Hypothalamus (tissue), 51 donors: ENCODE measurements around the gene PCDH9.
"Not testable (repeated sequence)": the region's sequence is repeated elsewhere in the genome, so short reads cannot be mapped to it uniquely, and the experiment has no call there.

Source experiments
- DNase-seq, 51 donors: peaks; one replicate each; lab custom pipeline; 2025; lab: John Stamatoyannopoulos, UW

The PCDH9 gene

DNA sequence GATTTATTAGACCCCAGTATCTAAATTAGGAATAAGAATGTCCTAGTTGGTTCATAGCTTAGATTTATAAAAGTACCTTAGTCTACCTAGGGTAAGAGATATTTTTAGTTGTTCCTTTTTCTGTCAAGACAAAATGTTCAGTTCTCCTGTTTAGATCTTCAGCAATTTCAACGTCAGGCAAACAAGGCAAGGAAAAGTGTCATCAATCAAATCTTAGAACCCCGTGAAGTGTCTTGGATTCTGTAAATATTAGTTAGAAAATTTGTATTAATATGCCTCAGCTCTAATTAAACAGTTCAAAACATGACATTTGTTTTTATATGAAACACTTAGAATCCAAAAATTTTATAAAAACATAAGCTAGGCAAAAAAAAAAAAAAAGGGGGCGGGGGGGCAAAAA is 296.6 kb downstream of the PCDH9 start:
- no peak for DNase-seq

DNA sequence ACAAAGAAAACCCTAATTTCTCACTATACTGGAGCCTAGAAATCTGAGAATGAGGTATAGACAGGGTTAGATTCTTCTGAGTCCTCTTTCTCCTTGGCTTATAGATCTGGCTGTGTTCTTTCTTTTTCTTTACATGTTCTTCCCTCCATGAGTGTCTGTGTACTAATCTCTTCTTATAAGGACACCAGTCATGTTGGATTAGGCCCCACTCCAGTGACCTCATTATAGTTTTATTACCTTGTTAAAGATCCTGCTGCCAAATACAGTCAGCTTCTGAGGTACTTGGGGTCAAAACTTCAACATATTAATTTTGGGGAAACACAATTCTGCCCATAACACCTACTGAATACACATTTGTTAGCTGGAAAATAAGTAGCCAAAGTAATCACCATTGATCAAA is 302.6 kb downstream of the PCDH9 start:
- no peak for DNase-seq

GRCh38 chr13:66926851-66927524 is 303.1 kb downstream of the PCDH9 start:
- DNase-seq = no peak

DNA sequence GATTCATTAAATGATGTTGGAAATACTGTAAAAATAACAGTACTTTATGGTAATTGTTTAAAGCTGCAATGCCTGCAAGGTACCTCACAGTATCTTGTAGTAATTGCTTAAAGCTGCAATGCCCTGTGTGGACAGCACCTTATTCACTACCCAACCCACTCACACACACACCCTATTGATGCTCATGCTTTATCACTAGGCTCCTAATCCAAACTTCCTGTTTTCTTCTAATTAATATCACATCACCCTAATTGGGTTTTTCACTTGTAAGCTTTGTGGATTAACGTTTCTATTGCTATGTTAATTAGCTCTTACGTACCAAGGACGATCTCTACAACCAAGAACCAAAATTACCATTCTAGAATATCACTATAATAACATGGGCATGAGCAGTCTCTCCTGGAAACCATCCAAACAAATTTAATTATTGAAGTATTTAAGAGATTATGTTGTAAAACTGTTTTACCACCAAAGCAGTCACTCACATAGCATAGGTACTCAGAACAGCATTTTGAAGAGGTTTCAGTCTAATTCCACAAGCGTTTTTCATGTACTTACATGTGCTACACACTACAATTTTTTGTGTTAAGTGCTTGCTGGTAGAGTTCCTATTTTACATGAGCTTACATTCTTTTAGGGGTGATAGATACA is 303.8 kb downstream of the PCDH9 start:
- no peak for DNase-seq

- DNase-seq = no peak
Measured at GRCh38 chr13:66922444-66922843, 307.7 kb downstream of the PCDH9 start.

DNA sequence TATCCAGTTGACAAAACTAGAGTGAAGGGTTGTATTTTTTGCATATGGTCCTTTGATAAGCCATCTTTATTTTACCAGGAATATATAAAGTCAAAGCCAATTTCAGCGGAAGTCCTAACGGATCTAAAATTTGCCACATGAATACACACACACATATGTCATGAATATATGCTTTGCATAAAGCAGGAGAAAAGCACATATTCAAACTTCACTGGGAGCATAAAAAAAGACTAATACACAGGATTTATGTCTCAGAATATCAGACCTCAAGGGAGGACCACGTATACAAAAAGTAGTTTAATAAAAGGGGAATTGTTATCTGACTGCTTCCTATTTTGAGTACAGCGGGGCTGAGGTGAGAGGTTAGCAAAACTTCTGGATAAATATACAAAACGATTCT is 308.7 kb downstream of the PCDH9 start:
- DNase-seq = no peak

GRCh38 chr13:66915596-66916185 is 314.4 kb downstream of the PCDH9 start:
- DNase-seq = peak in 1 of 51 donors; percentile 16

GRCh38 chr13:66914155-66914554 is 316.0 kb downstream of the PCDH9 start:
- no peak for DNase-seq

GRCh38 chr13:66911411-66911939 is 318.7 kb downstream of the PCDH9 start:
- DNase-seq = no peak

- no peak for DNase-seq
Measured at GRCh38 chr13:66899955-66900354, 330.2 kb downstream of the PCDH9 start.

- no peak for DNase-seq
Measured at GRCh38 chr13:66896933-66897332, 333.2 kb downstream of the PCDH9 start.

GRCh38 chr13:66895780-66896179 is 334.4 kb downstream of the PCDH9 start:
- DNase-seq = no peak

- DNase-seq = no peak
Measured at GRCh38 chr13:66895320-66895719, 334.8 kb downstream of the PCDH9 start.

- no peak for DNase-seq
Measured at GRCh38 chr13:66888698-66889097, 341.4 kb downstream of the PCDH9 start.

GRCh38 chr13:66887088-66887487 is 343.0 kb downstream of the PCDH9 start:
- DNase-seq = peak in 10 of 51 donors; percentile 0 to 60 (median 13)

- DNase-seq = peak in 37 of 51 donors; percentile 3 to 79 (median 25)
Measured at GRCh38 chr13:66886264-66886663, 343.9 kb downstream of the PCDH9 start.

DNA sequence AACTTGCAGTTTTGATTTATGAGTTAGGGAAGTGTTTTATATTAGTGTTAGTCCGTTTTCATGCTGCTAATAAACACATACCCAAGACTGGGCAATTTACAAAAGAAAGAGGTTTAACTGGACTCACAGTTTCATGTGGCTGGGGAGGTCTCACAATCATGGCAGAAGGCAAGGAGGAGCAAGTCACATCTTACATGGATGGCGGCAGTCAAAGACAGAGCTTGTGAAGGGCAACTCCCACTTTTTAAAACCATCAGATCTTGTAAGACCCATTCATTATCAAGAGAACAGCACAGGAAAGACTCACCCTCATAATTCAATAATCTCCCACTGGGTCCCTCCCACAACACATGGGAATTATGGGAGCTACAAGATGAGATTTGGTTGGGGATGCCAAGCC is 349.0 kb downstream of the PCDH9 start:
- DNase-seq = not testable (repeated sequence)

DNA sequence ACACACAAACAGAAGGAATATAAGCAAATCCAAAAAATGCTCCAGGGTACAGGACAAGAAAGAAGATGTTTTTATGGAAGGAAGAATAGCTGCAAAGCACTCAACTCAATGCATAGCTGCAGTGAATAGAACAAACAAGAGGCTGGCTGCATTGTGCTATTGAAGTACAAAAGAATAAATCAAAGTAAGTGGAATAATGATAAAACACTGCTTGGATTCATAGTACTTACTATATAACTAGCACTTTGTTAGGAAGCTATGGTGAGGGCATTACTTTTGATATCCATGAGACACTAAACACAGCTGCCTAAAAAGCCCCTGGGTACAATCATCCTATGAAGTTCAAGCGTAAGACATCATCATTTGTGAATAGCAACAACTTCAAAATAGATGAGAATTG is 350.1 kb downstream of the PCDH9 start:
- DNase-seq = no peak

- DNase-seq = no peak
Measured at GRCh38 chr13:66875264-66875663, 354.9 kb downstream of the PCDH9 start.

DNA sequence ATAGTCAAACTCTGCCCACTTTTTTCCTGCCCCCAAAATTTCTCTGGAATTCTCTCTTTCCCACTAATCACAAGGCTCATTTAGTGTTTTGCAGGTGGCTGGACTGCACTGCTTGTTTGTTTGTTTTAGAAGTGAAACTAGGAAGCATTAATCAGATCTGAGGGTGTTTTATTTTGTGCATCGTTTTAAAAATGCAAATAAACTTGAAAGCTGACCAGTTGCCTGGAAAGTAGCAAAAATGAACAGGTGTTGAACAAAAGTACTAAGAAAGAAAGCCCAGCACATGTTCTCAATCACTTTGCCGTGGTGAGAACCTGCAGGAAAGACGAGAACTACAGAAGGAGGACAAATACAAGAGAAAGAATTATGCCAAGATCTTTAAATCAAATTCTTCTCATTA is 365.5 kb downstream of the PCDH9 start:
- DNase-seq = no peak

DNA sequence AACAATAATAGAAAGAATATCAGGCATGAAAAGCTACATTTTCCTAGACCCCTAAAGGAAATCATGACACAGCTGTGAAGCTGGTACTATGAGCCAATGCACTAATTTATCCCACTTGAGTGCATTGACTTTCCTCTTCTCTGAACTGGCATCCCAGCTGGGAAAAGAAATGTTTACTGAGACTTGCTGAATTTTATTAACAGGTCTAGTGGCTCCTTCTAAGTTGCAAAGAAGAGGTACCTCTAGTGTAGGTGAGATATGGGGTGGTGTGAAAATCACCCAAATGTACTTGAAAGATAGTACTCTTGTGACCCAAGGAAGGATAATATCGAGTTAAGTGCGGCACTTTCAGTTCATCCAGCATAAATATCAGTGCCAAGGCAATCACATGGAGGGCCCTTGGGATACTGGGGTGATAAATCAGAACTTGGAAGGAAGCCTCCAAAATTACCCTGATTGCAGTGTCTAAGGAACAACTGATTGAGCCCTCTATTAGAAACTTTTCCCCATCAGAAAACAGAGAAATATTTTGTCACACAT is 369.2 kb downstream of the PCDH9 start:
- no peak for DNase-seq
